IPS-15b (cell line): ENCODE results near the gene KAT6B.

Experiments
- H3K27me3 ChIP-seq: one replicate; pipeline ENCODE4 v1.6.1; 2013; ENCODE audit warnings: low read length; ENCODE audit not compliant: control insufficient read depth, insufficient read depth
- H3K36me3 ChIP-seq: one replicate; pipeline ENCODE4 v1.6.1; 2013; ENCODE audit warnings: low read length; ENCODE audit not compliant: control insufficient read depth, insufficient read depth
- H3K4me1 ChIP-seq: one replicate; pipeline ENCODE4 v1.6.1; 2013; ENCODE audit warnings: mild to moderate bottlenecking, low read length; ENCODE audit not compliant: control insufficient read depth, insufficient read depth
- H3K4me3 ChIP-seq: one replicate; pipeline ENCODE4 v1.5.1; 2013; ENCODE audit warnings: low read depth, low read length
- H3K9ac ChIP-seq: one replicate; pipeline ENCODE4 v1.6.1; 2013; ENCODE audit warnings: low read depth, mild to moderate bottlenecking, low read length
- H3K9me3 ChIP-seq: one replicate; pipeline ENCODE4 v1.6.1; 2013; ENCODE audit warnings: mild to moderate bottlenecking, low read length; ENCODE audit not compliant: control insufficient read depth, insufficient read depth

KAT6B gene

DNA sequence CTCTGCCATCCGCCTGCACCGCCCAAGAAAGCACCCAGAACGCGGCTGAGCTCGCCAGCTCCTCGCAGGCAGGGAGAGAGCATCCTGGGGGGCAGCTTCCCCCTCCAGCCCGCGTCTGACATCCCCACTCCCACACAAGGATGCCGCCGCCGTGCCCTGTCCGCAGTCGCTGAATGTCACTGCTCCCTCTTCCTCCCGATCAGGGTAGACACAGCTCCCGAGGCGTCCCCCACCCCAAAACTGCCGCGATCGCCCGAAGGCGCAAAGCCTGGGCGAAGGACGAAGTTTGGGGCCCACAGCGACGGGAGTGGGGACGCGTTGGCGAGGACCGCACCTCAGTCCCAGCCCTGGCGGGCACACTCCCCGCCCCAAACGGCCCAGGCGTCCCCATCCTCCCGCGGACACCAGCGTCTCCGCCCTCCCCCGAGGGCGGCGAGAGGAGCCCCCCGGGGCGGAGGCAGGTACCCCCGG lies 1.5 kb upstream of the KAT6B start:
- Histone ChIP-seq H3K36me3 (no peaks in the 10 kb centered on the region), H3K9me3 (no peaks in the 10 kb centered on the region), H3K9ac (peak overlapping the region; percentile 81), H3K4me1 (peaks cover 5% of the 10 kb centered on the region), H3K4me3 (peak overlapping the region; percentile 88), H3K27me3 (no peaks in the 10 kb centered on the region)

DNA sequence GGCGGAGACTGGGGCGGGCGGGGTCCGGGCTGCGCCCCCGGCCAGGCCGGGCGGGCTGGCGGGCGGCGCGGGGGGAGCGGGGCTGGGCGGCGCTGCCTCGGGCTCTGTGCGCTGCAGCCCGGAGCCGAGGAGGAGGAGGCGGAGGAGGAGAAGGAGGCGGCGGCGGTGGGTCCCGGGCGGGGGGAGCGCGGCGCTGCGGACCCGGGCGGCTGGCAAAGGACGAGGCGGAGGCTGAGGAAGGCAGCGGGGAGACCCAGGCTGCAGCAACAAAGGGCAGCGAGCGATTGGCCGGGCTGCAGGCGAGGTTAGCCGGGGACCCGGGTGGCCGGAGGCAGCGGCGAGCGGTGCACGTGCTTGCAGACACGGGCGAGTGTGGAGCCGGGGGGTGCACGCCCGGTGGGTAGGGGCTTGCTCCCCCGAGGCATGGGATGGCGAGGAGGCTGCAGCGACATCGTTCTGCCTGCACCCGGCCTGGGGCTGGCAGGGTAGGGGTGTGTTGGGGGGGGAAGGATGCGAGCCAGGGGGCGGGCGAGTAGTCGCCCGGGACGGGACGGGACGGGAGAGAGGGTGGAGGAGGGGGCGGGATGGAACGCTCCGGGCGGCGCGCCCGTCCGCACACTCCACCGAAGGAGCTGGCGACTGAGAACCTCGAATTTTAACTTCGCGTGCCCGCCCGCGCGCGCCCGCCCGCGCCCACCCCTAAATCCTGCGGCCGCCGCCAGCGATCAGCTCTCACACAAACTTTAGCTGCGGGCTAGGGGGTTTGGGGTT lies 844 bp upstream of the KAT6B start:
- H3K9me3 ChIP-seq = no peaks in the 10 kb centered on the region
- no peaks in the 10 kb centered on the region for H3K36me3 ChIP-seq
- H3K4me1 ChIP-seq = peaks cover 5% of the 10 kb centered on the region
- peak overlapping the region; percentile 88 for H3K4me3 ChIP-seq
- no peaks in the 10 kb centered on the region for H3K27me3 ChIP-seq
- H3K9ac ChIP-seq = peak overlapping the region; percentile 81

DNA sequence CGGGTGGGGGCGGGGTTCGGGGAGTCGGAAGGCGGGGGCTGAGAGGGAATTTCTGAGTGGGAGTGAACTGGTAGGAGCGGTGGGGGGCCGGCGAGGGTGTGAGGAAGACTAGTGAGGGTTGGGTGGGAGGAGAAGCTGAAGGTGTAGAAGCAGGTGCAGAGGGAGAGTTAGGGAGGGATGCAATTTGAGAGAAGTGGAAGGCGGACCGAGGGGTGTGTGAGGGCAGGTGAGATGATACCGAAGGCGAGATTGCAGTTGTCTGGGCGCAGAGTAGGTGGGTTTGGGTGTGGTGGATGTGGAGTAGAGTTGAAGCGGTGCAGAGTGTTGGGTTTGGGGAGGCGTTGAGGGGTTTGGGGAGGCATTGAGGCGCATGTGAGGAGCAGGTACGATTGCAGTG lies 643 bp downstream of the KAT6B start:
- peak overlapping the region; percentile 41 for H3K9ac ChIP-seq
- no peaks in the 10 kb centered on the region for H3K27me3 ChIP-seq
- peaks cover 5% of the 10 kb centered on the region for H3K4me1 ChIP-seq
- peak overlapping the region; percentile 77 for H3K4me3 ChIP-seq
- no peaks in the 10 kb centered on the region for H3K9me3 ChIP-seq
- no peaks in the 10 kb centered on the region for H3K36me3 ChIP-seq

GRCh38 chr10:74827694-74828093 lies 1.3 kb downstream of the KAT6B start:
- Histone ChIP-seq H3K4me1 (peaks cover 5% of the 10 kb centered on the region), H3K27me3 (no peaks in the 10 kb centered on the region), H3K36me3 (no peaks in the 10 kb centered on the region), H3K9me3 (no peaks in the 10 kb centered on the region), H3K9ac (no peak overlapping the region), H3K4me3 (peak overlapping the region; percentile 77)

DNA sequence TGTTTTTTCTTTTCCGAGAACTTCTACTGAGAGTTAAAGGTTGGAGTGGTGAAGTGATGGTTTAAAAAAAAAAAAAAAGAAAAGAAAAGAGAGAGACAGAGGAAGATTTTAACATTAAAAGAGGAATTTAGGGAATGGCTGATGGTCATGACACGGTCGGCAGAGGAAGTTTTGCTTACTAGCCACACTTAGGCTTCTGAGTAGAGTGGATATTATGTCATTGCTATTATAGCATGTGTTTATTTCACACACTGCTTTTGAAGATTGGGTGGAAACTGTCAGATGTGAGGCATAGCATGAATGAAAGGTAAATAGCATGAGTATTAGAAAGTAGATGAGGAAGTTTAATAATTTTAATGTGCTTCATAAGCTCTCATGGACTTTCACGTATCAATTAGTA lies 2.5 kb downstream of the KAT6B start:
- H3K36me3 ChIP-seq = no peaks in the 10 kb centered on the region
- H3K4me1 ChIP-seq = peaks cover 10% of the 10 kb centered on the region
- H3K4me3 ChIP-seq = no peak overlapping the region
- H3K9ac ChIP-seq = no peak overlapping the region
- no peaks in the 10 kb centered on the region for H3K9me3 ChIP-seq
- H3K27me3 ChIP-seq = no peaks in the 10 kb centered on the region

GRCh38 chr10:74831518-74832120 lies 5.2 kb downstream of the KAT6B start:
- H3K9ac ChIP-seq = no peak overlapping the region
- no peaks in the 10 kb centered on the region for H3K36me3 ChIP-seq
- peaks cover 5% of the 10 kb centered on the region for H3K4me1 ChIP-seq
- no peaks in the 10 kb centered on the region for H3K27me3 ChIP-seq
- no peak overlapping the region for H3K4me3 ChIP-seq
- H3K9me3 ChIP-seq = no peaks in the 10 kb centered on the region

DNA sequence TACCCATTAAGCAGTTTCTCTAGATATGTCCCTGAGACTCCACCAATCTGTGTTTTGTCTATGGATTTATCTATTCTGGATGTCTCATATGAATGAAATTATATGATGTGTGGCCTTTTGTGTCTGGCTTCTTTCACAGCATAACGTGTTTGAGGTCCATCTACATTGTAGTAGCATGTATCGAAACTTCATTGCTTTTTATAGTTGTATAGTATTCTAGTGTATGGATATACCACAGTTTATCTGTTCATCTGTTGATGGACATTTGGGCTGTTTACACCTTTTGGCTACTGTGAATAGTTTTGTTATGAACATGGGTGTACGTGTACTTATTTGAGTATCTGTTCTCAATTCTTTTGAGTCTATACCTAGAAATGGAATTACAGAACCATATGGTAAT lies 9.6 kb downstream of the KAT6B start:
- H3K9ac ChIP-seq = no peak overlapping the region
- H3K9me3 ChIP-seq = no peaks in the 10 kb centered on the region
- peaks cover 12% of the 10 kb centered on the region for H3K4me1 ChIP-seq
- no peak overlapping the region for H3K4me3 ChIP-seq
- no peaks in the 10 kb centered on the region for H3K27me3 ChIP-seq
- H3K36me3 ChIP-seq = no peaks in the 10 kb centered on the region

DNA sequence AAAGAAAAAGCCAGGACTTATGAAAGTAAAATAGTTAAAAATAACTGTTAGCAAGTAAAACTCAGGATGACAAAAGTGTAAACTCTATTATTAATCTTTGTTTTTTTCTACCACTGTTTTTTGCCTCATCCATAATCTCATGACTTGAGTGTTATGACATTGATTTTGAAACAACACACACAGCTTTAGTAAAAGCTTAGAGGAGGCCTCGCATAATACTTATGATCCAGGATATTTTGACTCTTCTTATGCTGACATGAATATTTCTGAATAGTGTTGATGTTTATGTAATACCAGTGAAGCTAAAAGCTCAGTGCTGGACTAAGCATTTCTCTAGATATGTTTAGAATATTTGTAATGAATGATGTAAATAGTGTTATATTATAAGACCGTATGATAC lies 10.5 kb downstream of the KAT6B start:
- no peaks in the 10 kb centered on the region for H3K9me3 ChIP-seq
- H3K4me1 ChIP-seq = peaks cover 12% of the 10 kb centered on the region
- no peak overlapping the region for H3K4me3 ChIP-seq
- H3K9ac ChIP-seq = no peak overlapping the region
- H3K27me3 ChIP-seq = no peaks in the 10 kb centered on the region
- H3K36me3 ChIP-seq = no peaks in the 10 kb centered on the region

DNA sequence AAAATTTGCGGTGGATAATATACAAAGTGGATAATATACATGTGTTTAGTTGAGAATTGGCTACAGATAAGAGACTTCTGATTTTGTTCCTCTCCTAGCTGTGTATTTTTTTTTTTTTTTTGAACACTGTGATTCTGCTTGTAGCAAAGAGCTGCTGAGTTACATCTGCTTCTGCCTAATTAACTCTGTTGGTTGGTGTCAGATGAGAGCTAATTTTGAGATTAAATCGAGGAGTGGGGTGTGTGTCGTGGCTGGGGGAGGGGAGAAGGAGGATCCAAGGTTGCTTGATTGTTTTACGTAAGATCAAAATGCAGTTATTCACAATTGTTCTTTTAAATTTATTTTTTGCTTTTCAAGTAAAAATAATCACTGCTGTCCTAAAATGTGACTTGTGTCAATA lies 11.3 kb downstream of the KAT6B start:
- Histone ChIP-seq H3K4me3 (no peak overlapping the region), H3K9me3 (no peaks in the 10 kb centered on the region), H3K9ac (no peak overlapping the region), H3K36me3 (no peaks in the 10 kb centered on the region), H3K27me3 (no peaks in the 10 kb centered on the region), H3K4me1 (peaks cover 12% of the 10 kb centered on the region)

DNA sequence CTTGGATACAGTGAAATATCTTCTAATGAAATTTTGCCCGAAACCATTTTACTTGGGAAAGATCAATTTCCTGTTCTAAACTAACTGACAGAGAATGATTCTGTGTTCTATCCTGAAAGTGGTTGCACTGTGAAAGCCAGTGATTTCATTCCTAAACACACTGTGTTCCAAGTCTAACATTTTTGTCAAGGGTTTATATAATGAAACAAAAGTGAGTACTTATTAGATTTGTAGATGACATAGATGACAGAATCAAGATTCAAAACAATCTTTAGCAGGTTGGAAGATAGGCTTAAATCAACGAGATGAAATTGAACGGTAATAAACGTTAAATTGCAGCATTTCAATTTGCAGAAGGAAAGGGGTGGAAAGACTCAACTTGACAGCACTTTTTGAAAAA lies 13.3 kb downstream of the KAT6B start:
- H3K9ac ChIP-seq = no peak overlapping the region
- H3K36me3 ChIP-seq = no peaks in the 10 kb centered on the region
- H3K27me3 ChIP-seq = no peaks in the 10 kb centered on the region
- H3K4me3 ChIP-seq = no peak overlapping the region
- H3K9me3 ChIP-seq = no peaks in the 10 kb centered on the region
- H3K4me1 ChIP-seq = peaks cover 6% of the 10 kb centered on the region

GRCh38 chr10:74841265-74841973 lies 15.0 kb downstream of the KAT6B start:
- H3K4me1 ChIP-seq = peaks cover 6% of the 10 kb centered on the region
- no peaks in the 10 kb centered on the region for H3K9me3 ChIP-seq
- no peak overlapping the region for H3K9ac ChIP-seq
- no peaks in the 10 kb centered on the region for H3K27me3 ChIP-seq
- no peaks in the 10 kb centered on the region for H3K36me3 ChIP-seq
- no peak overlapping the region for H3K4me3 ChIP-seq
